K562 (cell line): ENCODE measurements around the gene GPR22. TPM values are rescaled to one million over a fixed set of nuclear protein-coding genes. Genes with fewer than 3 reads are reported as not detected.

ENCODE experiments used
- ARID2 ChIP-seq: fragments of 450-650 bp; IDR thresholded peaks from 2 replicates; pipeline ENCODE4 v1.6.1; 2017; ENCODE audit warnings: antibody characterized with exemption, mild to moderate bottlenecking
- CC2D1A ChIP-seq: fragments of 450-650 bp; IDR thresholded peaks from 2 replicates; pipeline ENCODE4 v1.6.1; 2017; ENCODE audit warnings: mild to moderate bottlenecking
- CTCF ChIP-seq, 3 experiments: IDR thresholded peaks in 2 of 3; conservative IDR thresholded peaks in 1 of 3; 2 replicates each; pipeline ENCODE4 v1.5.1; 2011 to 2012; ENCODE audit warnings: low read length in 3 of 3, mild to moderate bottlenecking in 3 of 3, control low read depth in 2 of 3, improper control_type of control experiment in 1 of 3, inconsistent platforms in 1 of 3, low read depth in 1 of 3, mixed read lengths in 1 of 3, moderate library complexity in 1 of 3; ENCODE audit not compliant: insufficient read depth in 2 of 3
- EP300 ChIP-seq: IDR thresholded peaks from 2 replicates; pipeline ENCODE4 v1.6.1; 2012; ENCODE audit warnings: low read length, improper control_type of control experiment
- ERF ChIP-seq: fragments of 450-650 bp; formaldehyde crosslinking; IDR thresholded peaks from 2 replicates; pipeline ENCODE4 v1.4.0; 2020; ENCODE audit warnings: mild to moderate bottlenecking, mixed read lengths
- ID3 ChIP-seq, 2 experiments: fragments of 250-450 bp in 1 of 2; fragments of 450-650 bp in 1 of 2; sonication (Bioruptor Pico) in 1 of 2; IDR thresholded peaks; 2 replicates each; pipeline versions ENCODE4 v1.6.1 to v1.8.0; 2016 to 2021; ENCODE audit warnings: mild to moderate bottlenecking in 2 of 2, moderate library complexity in 2 of 2, missing compliant biosample characterization in 1 of 2, missing genetic modification characterization in 1 of 2
- JUND ChIP-seq, 2 experiments: IDR thresholded peaks; 2 replicates in 1 of 2; 3 replicates in 1 of 2; pipeline ENCODE4 v1.6.1; 2011; ENCODE audit warnings: borderline replicate concordance in 2 of 2, low read depth in 2 of 2, low read length in 2 of 2, improper control_type of control experiment in 1 of 2, missing biosample characterization in 1 of 2, missing genetic modification characterization in 1 of 2, missing genetic modification reagents in 1 of 2
- KDM1A ChIP-seq, 2 experiments: fragments of 450-650 bp; IDR thresholded peaks; 2 replicates each; pipeline ENCODE4 v1.6.1; 2016; ENCODE audit warnings: mild to moderate bottlenecking in 2 of 2
- L3MBTL2 ChIP-seq: fragments of 450-650 bp; IDR thresholded peaks from 2 replicates; pipeline ENCODE4 v1.6.1; 2016; ENCODE audit warnings: mild to moderate bottlenecking, moderate library complexity
- NBN ChIP-seq: fragments of 450-650 bp; IDR thresholded peaks from 2 replicates; pipeline ENCODE4 v1.6.1; 2016; ENCODE audit warnings: low read depth, mild to moderate bottlenecking
- NFE2 ChIP-seq: IDR thresholded peaks from 2 replicates; pipeline ENCODE4 v1.6.1; 2014; ENCODE audit warnings: antibody characterized with exemption, low read depth
- NUFIP1 ChIP-seq: fragments of 450-650 bp; IDR thresholded peaks from 2 replicates; pipeline ENCODE4 v1.6.1; 2018; ENCODE audit not compliant: partially characterized antibody
- PCBP1 ChIP-seq: fragments of 200-400 bp; formaldehyde crosslinking; IDR thresholded peaks from 2 replicates; pipeline ENCODE4 v1.6.1; 2018; ENCODE audit warnings: mild to moderate bottlenecking, low read depth, low read length; ENCODE audit not compliant: poor library complexity, severe bottlenecking
- RBM17 ChIP-seq: fragments of 200-400 bp; formaldehyde crosslinking; IDR thresholded peaks from 2 replicates; pipeline ENCODE4 v1.6.1; 2017; ENCODE audit warnings: low read depth, mild to moderate bottlenecking, low read length, borderline replicate concordance
- RBM39 ChIP-seq: fragments of 200-400 bp; formaldehyde crosslinking; optimal IDR thresholded peaks from 2 replicates; pipeline ENCODE3; 2018; ENCODE audit warnings: low read depth, low read length
- RCOR1 ChIP-seq, 2 experiments: IDR thresholded peaks; 2 replicates each; pipeline ENCODE4 v1.6.1; 2012; ENCODE audit warnings: low read depth in 2 of 2, low read length in 2 of 2, borderline replicate concordance in 1 of 2, improper control_type of control experiment in 1 of 2
- SMC3 ChIP-seq: conservative IDR thresholded peaks from 2 replicates; pipeline ENCODE4 v1.6.1; 2011; ENCODE audit warnings: low read depth, low read length, improper control_type of control experiment; ENCODE audit not compliant: insufficient read depth
- SOX6 ChIP-seq: fragments of 450-650 bp; IDR thresholded peaks from 2 replicates; pipeline ENCODE4 v1.6.1; 2014; ENCODE audit warnings: mild to moderate bottlenecking
- TARDBP ChIP-seq: fragments of 450-650 bp; IDR thresholded peaks from 2 replicates; pipeline ENCODE4 v1.6.1; 2016
- TOE1 ChIP-seq, 2 experiments: fragments of 450-650 bp in 1 of 2; sonication (generic) in 1 of 2; formaldehyde crosslinking in 1 of 2; IDR thresholded peaks; 2 replicates each; pipeline versions ENCODE4 v1.7.1 to v1.8.0; 2016 to 2022; ENCODE audit warnings: borderline replicate concordance in 2 of 2, mild to moderate bottlenecking in 2 of 2, antibody characterized with exemption in 1 of 2, inconsistent platforms in 1 of 2, low read depth in 1 of 2, missing genetic modification reagents in 1 of 2, moderate library complexity in 1 of 2
- ZBTB17 ChIP-seq: fragments of 450-650 bp; formaldehyde crosslinking; IDR thresholded peaks from 2 replicates; pipeline ENCODE4 v1.4.0; 2020; ENCODE audit warnings: mild to moderate bottlenecking
- ZC3H11A ChIP-seq: IDR thresholded peaks from 2 replicates; pipeline ENCODE4 v1.6.1; 2012; ENCODE audit warnings: low read depth, low read length, improper control_type of control experiment
- ZNF24 ChIP-seq: fragments of 450-650 bp; IDR thresholded peaks from 2 replicates; pipeline ENCODE4 v1.6.1; 2016
- ZNF3 ChIP-seq: fragments of 250-450 bp; sonication (Bioruptor Pico); IDR thresholded peaks from 2 replicates; pipeline ENCODE4 v1.5.0; 2021; ENCODE audit warnings: mild to moderate bottlenecking, moderate library complexity
- ZNF316 ChIP-seq: fragments of 450-650 bp; IDR thresholded peaks from 2 replicates; pipeline ENCODE4 v1.6.1; 2016
- ZNF324 ChIP-seq: fragments of 250-450 bp; sonication (Bioruptor Pico); IDR thresholded peaks from 2 replicates; pipeline ENCODE4 v1.4.0; 2020; ENCODE audit warnings: mild to moderate bottlenecking
- polyA plus RNA-seq, 8 experiments: library from polyadenylated mRNA; depleted of rRNA in 4 of 8; stranded (reverse) in 5 of 8; unstranded in 3 of 8; fragments of >200 nt; fragmentation: Nextera tagmentation in 2 of 8; fragmentation: Illumina TruSeq in 1 of 8; extraction: Ambion mirVana in 2 of 8; extraction: Trizol in 1 of 8; gene quantifications; 2 replicates each; pipeline versions ENCODE4 v1.2.1 to v1.2.3, GENCODE V29; 2011 to 2014; ENCODE audit warnings: inconsistent platforms in 1 of 8, missing spikeins in 1 of 8
- total RNA-seq, 7 experiments: library from RNA; depleted of rRNA in 6 of 7; stranded (reverse); fragments of >200 nt in 6 of 7; fragmentation: Illumina TruSeq in 2 of 7; extraction: Trizol in 2 of 7; gene quantifications; 2 replicates each; pipeline versions ENCODE4 v1.2.1 to v1.2.3, GENCODE V29; 2011 to 2021; ENCODE audit warnings: low replicate concordance in 1 of 7

The GPR22 gene
- total and polyA plus RNA-seq, 9 of the 15 experiments (the other 6 are each of a cell fraction or from before 2014, with no cell fraction given) = 0.07 to 0.20 TPM; not detected in 7

GRCh38 chr7:107463139-107464078, 6.4 kb upstream of the GPR22 start (continued):
- TF ChIP-seq SMC3 = peak; percentile 82
- TF ChIP-seq TOE1 (IDR thresholded peaks at IDR 0.05; ENCODE audit: borderline replicate concordance) = peak; percentile 37; the same call in 1 of the 2 replicates
- TF ChIP-seq TOE1 (CRISPR knock-in tag; IDR thresholded peaks at IDR 0.05; ENCODE audit: borderline replicate concordance, low read depth) = no peak
- 0 out of 2 replicates have a peak, but pooled peaks have one; percentile 43 for TF ChIP-seq ZBTB17 (CRISPR knock-in tag)
- TF ChIP-seq RBM39 = no peak
- TF ChIP-seq CC2D1A = peak; percentile 77
- peak; percentile 80 to 95 for TF ChIP-seq RCOR1 (IDR thresholded peaks at IDR 0.05; ENCODE audit: borderline replicate concordance in 1 of 2, low read depth in 2 of 2, low read length in 2 of 2)
- TF ChIP-seq PCBP1 = no peak
- no peak for TF ChIP-seq ZNF324
- no peak for TF ChIP-seq NUFIP1
- peak in 1 of 2 experiments; percentile 74; a peak in 3 of 4 replicates for TF ChIP-seq KDM1A (IDR thresholded peaks at IDR 0.05)
- TF ChIP-seq ZC3H11A = peak; percentile 31; the same call in 1 of the 2 replicates
- peak; percentile 62; the same call in 1 of the 2 replicates for TF ChIP-seq SOX6
- TF ChIP-seq ZNF316 = peak; percentile 89
- peak; percentile 66; the same call in 1 of the 2 replicates for TF ChIP-seq ARID2
- 0 out of 2 replicates have a peak, but pooled peaks have one; percentile 34 for TF ChIP-seq L3MBTL2
- TF ChIP-seq EP300 = 0 out of 2 replicates have a peak, but pooled peaks have one; percentile 24
- TF ChIP-seq NBN = peak; percentile 41; the same call in 1 of the 2 replicates
- peak; percentile 77 to 97 (median 82) for TF ChIP-seq CTCF (IDR thresholded peaks at IDR 0.05 in 2 of 3, conservative IDR thresholded peaks at IDR 0.05 in 1 of 3; ENCODE audit: insufficient read depth in 2 of 3, low read depth in 1 of 3, low read length in 3 of 3)
- no peak for TF ChIP-seq RBM17
- TF ChIP-seq ID3 (CRISPR knock-in tag; IDR thresholded peaks at IDR 0.05) = no peak
- TF ChIP-seq ID3 (tag; IDR thresholded peaks at IDR 0.05) = no peak
- peak; percentile 98 for TF ChIP-seq NFE2
- no peak for TF ChIP-seq ZNF3 (CRISPR knock-in tag)
- peak; percentile 68; the same call in 1 of the 2 replicates for TF ChIP-seq JUND (IDR thresholded peaks at IDR 0.05; ENCODE audit: borderline replicate concordance, low read depth, low read length)
- peak; percentile 15; the same call in 1 of the 3 replicates for TF ChIP-seq JUND (tag; IDR thresholded peaks at IDR 0.05; ENCODE audit: borderline replicate concordance, low read depth, low read length)
- TF ChIP-seq ERF = no peak
- TF ChIP-seq TARDBP = 0 out of 2 replicates have a peak, but pooled peaks have one; percentile 73
- no peak for TF ChIP-seq ZNF24
